ENCODE results near the gene MOK. TPM values are rescaled to one million over a fixed set of nuclear protein-coding genes. Genes with fewer than 3 reads are reported as not detected.

MOK gene
- total RNA-seq, 4 donors from 2014 or later, result 1.0 to 23.0 (median 11.9) TPM

DNA sequence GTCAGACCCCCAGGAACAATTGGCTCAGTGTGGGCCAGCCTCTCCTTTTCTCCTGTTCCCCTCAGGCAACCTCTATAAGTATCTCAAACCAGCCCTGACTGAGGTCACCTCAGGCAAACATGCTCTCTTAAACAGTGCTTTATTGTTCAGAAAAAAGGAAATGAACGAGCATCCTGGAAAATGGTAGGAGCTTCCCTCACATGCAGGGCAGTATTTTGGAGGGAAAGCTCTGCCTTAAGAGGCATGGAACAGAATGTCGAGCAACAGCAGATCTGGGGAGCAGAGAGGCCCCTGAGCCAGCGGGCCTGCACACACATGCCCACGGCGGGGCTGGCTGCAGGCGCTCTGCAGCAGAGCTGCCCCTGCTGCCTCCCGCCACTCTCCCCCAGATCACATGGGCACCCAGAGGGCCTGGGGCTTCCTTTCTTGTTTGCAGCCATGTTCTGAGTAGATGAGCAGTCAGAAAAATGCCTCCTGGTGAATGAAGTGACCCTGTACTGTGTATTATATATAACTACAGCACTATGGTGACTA is 42.0 kb downstream of the MOK start:
- TF ChIP-seq, protein P1, sequence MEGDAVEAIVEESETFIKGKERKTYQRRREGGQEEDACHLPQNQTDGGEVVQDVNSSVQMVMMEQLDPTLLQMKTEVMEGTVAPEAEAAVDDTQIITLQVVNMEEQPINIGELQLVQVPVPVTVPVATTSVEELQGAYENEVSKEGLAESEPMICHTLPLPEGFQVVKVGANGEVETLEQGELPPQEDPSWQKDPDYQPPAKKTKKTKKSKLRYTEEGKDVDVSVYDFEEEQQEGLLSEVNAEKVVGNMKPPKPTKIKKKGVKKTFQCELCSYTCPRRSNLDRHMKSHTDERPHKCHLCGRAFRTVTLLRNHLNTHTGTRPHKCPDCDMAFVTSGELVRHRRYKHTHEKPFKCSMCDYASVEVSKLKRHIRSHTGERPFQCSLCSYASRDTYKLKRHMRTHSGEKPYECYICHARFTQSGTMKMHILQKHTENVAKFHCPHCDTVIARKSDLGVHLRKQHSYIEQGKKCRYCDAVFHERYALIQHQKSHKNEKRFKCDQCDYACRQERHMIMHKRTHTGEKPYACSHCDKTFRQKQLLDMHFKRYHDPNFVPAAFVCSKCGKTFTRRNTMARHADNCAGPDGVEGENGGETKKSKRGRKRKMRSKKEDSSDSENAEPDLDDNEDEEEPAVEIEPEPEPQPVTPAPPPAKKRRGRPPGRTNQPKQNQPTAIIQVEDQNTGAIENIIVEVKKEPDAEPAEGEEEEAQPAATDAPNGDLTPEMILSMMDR (IDR thresholded peaks at IDR 0.05), result no peak
- TF ChIP-seq POLR2A (IDR thresholded peaks at IDR 0.05), result no peak
- Histone ChIP-seq H3K27ac (no peak overlapping the region), H3K4me1 (no peaks in the 10 kb centered on the region), H3K9me3 (no peaks in the 10 kb centered on the region), H3K27me3 (no peaks in the 10 kb centered on the region), H3K4me3 (no peak overlapping the region), H3K36me3 (no peaks in the 10 kb centered on the region)
- intact Hi-C loops (cut with DNase I; ENCODE audit: low total_unique reads), result no loop called here
- no peak for DNase-seq

- Histone ChIP-seq H3K4me3 (no peak overlapping the region), H3K27me3 (no peaks in the 10 kb centered on the region), H3K36me3 (no peaks in the 10 kb centered on the region), H3K9me3 (no peaks in the 10 kb centered on the region), H3K27ac (no peak overlapping the region), H3K4me1 (peaks cover 0 to 6% of the 10 kb centered on the region in 2 donors)
- TF ChIP-seq, protein P1 (IDR thresholded peaks at IDR 0.05), result no peak
- TF ChIP-seq POLR2A (IDR thresholded peaks at IDR 0.05), result no peak
- intact Hi-C loops (cut with DNase I; ENCODE audit: low total_unique reads), result no loop called here
- DNase-seq, result no peak
These were observed 46.8 kb downstream of the MOK start for GRCh38 chr14:102258136-102258535.

DNA sequence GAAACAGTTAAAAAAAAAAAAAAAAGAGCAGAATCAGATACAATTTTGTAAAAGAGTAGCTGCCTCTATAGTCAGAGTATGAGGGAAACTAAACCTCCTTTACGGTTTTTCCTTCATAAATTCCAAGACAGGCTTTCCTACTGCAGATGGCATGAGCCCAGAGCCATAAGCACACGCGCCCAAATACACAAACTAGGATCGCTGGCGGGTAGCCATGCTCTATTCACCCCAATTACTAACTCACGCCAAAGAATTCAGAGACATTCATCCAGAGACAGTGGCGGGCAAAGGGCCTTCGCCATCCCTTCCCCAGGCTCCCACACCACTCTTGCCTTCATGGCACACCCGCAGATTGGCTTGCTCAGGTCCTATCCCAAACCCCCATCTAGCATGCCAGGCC is 48.2 kb downstream of the MOK start:
- Histone ChIP-seq H3K27me3 (no peaks in the 10 kb centered on the region), H3K27ac (no peak overlapping the region), H3K4me3 (no peak overlapping the region), H3K4me1 (peaks cover 0 to 6% of the 10 kb centered on the region in 2 donors), H3K9me3 (no peaks in the 10 kb centered on the region), H3K36me3 (no peaks in the 10 kb centered on the region)
- intact Hi-C loops (cut with DNase I; ENCODE audit: low total_unique reads), result no loop called here
- DNase-seq, result no peak
- TF ChIP-seq, protein P1 (IDR thresholded peaks at IDR 0.05), result no peak
- TF ChIP-seq POLR2A (IDR thresholded peaks at IDR 0.05), result no peak

DNA sequence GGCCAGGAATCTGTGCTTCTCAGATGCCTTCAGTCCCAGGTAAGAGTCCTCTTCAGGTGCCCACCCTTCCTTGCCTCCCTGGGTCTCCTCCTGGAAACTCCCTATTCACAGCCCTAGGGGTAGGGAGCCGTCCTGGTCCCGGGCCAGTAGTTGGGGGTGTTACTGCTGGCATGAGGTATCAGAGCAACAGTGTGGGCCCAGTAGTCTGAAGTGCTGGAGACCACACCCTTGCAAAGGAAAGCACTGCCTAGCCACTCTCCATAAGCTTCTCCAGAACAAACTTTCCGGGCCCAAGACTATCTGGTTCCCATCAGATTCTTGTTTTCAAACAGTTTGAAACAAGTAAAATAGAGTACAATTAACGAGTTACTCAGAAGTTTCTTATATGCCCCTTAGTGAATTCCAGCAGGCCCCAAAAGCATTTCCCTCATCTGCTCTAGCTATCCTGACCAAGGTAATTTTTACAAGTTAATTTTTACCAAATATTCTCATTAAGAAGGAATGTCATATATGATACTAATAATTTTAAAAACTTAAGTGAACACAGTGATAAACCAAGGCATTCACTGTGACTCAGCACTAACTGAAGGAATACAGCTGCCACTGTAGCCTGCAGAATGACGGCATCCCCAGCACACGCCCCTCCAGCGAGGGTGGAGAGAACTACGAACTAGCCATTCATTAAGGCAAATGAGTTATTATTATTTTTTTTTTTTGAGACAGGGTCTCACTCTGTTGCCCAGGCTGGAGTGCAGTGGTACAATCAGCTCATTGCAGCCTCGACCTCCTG is 49.4 kb downstream of the MOK start:
- Histone ChIP-seq H3K9me3 (no peaks in the 10 kb centered on the region), H3K4me1 (peaks cover 0 to 6% of the 10 kb centered on the region in 2 donors), H3K27ac (peak overlapping the region; percentile 64 to 85), H3K27me3 (no peaks in the 10 kb centered on the region), H3K4me3 (no peak overlapping the region), H3K36me3 (no peaks in the 10 kb centered on the region)
- DNase-seq, result peak in 1 of 2 donors; percentile 34
- intact Hi-C loops (cut with DNase I; ENCODE audit: low total_unique reads), result no loop called here
- TF ChIP-seq, protein P1 (IDR thresholded peaks at IDR 0.05), result no peak
- TF ChIP-seq POLR2A (IDR thresholded peaks at IDR 0.05), result no peak

All from uterus (tissue), 4 donors.